HL-60/S4 treated with phorbol 12-myristate 13-acetate at 8.2 ng/mL for 4 days and 3 days (cell line): Measurements from ENCODE around the gene OCRL.
"Not testable (repeated sequence)": the region's sequence is repeated elsewhere in the genome, so short reads cannot be mapped to it uniquely, and the experiment has no call there.

Experiments
- in situ Hi-C: fragments of 300-500 bp; cut with MboI; formaldehyde crosslinking; loops from 2 replicates; pipeline ENCODE4 v1.15.0; 2022; ENCODE audit warnings: low sequenced_read_pairs

The OCRL gene

GRCh38 chrX:129534816-129535578, 5.1 kb upstream of the OCRL start:
- in situ Hi-C loops, result no loop called here

GRCh38 chrX:129540722-129541184, 694 bp downstream of the OCRL start:
- in situ Hi-C loops, result no loop called here

DNA sequence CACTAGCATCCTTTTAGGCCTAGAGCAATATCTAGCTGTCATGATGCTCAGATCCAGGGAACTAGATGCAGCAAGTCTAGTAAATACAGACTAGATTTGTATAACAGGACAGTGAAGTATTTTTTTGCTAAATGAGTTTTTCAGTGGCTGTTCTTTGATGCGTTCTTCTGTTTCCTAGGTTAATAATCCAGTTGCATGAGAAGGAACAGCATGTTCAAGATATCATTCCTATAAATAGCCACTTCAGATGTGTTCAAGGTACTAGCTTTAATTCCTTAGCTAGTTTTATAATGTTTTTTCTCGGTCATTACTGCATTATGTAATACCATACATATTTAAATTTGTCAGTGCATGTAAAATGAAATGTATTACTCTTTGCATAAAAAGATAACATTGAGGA, 4.7 kb downstream of the OCRL start:
- in situ Hi-C loops, result no loop called here

DNA sequence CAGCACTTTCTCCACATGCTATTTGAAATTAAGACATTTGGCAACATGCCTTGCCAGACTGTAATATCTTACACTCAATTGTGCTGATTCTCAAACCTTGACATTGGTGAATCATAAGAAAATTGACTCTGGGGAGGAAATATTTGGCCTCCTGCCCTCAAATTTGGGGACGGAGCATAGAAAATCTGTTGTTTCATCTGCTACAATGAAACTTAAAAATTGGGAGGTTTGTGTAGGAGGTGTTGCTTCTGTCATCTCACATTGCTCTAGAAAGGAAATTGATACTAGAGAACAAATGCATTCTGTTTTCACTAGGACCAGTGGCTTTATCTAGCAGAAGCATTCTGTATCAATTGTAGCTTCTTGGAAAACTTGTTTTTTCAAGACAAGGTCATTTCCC, 5.3 kb downstream of the OCRL start:
- in situ Hi-C loops, result no loop called here

GRCh38 chrX:129549124-129549523, 9.1 kb downstream of the OCRL start:
- in situ Hi-C loops, result no loop called here

DNA sequence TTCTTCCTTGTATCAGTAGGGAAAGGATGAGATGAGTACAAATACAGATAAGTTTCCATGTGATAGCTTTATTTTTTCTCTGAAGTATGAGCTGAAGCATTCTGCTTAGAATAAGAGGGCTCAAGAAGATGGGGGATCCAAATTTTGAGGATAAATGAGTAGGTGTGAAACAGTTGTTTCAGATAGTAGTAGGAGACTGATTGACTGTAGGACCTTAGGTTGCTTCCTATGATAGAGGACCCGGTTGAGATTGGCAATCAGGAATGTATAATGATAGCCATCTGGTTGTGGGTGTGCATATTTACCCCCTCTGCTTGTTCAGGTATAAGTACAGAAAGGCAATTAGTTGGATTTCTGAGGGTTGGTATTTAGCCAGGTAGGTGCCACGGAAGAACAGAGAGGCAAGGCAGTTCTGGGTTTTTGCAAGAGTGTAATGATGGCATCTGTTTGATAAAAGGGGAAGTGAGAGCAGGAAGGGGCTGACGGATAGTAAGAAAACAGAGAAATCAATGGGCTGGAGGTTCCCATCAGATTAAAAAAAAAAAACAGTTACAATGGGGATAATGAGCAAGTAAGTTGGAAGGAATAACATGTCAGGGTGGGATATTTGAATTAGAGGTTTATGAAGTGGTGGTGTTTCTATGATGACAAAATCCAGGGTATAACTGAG, 13.7 kb downstream of the OCRL start:
- in situ Hi-C loops, result no loop called here

DNA sequence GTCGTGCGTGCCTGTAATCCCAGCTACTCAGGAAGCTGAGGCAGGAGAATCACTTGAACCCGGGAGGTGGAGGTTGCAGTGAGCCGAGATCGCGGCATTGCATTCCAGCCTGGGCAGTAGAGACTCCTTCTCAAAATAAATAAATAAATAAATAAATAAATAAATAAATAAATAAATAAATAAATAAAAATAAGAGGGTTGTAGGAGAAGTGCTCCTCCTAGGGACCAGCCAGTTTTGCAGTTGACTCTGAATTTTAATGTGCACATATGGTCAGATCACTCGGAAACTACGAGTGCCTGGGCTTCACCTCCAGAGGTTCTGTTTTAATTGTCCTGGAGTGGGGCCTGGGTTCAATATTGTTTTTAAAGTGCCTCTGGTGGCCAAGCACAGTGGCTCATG, 14.8 kb downstream of the OCRL start:
- in situ Hi-C loops, result not testable (repeated sequence)

- in situ Hi-C loops, result no loop called here
Observed at GRCh38 chrX:129556806-129557315, 16.8 kb downstream of the OCRL start.

DNA sequence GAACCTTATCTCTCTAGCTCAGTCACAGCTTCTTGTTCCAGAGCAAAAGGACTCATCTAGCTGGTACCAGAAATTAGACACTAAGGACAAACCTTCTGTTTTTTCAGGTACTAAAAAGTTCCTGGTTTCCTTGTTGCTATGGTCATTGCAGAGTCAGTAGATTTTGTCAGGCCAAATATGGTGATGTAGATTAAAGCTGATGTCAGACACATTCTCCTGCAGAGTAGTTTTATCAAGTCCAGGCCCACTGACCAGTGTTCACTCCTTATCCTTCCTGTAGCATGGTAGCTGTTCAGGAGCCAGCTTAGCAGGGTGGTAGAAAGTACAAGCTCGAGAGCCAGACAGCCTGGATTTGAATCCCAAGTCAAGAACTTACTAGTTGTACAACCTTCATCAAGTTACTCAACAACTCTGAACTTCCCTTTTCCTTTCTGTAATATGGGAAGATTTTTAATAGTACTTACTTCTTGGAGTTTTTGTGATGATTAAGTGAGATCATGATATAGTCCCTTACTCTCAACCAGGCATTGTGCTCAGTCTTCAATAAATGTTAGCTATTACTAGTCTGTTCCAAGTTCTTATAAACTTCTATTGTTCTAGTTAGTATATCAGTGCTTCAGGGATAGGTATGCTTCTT, 17.9 kb downstream of the OCRL start:
- in situ Hi-C loops, result no loop called here

DNA sequence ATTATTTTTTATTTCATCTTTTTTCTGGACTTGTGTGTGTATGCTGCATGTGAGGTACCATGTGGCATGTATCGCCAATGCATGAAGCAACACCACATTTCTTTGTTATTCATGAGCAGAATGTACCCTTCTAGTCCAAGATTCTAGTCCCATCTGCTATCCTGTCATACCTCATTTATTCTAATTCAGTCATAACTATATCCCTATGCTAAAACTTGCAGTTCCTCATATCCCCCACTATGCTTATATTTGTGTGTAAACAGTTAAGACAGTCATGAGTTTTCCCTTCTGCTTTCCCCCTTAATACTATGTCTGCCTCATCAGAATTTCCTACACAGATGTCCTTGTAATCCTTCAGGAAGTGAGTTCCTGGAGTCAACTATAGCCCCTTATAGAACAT, 19.7 kb downstream of the OCRL start:
- in situ Hi-C loops, result no loop called here

GRCh38 chrX:129561453-129561852, 21.4 kb downstream of the OCRL start:
- in situ Hi-C loops, result no loop called here

DNA sequence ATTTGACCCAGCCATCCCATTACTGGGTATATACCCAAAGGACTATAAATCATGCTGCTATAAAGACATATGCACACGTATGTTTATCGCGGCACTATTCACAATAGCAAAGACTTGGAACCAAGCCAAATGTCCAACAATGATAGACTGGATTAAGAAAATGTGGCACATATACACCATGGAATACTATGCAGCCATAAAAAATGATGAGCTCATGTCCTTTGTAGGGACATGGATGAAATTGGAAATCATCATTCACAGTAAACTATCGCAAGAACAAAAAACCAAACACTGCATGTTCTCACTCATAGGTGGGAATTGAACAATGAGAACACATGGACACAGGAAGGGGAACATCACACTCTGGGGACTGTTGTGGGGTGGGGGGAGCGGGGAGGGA, 24.3 kb downstream of the OCRL start:
- in situ Hi-C loops, result not testable (repeated sequence)

GRCh38 chrX:129565046-129565650, 25.1 kb downstream of the OCRL start:
- in situ Hi-C loops, result no loop called here

DNA sequence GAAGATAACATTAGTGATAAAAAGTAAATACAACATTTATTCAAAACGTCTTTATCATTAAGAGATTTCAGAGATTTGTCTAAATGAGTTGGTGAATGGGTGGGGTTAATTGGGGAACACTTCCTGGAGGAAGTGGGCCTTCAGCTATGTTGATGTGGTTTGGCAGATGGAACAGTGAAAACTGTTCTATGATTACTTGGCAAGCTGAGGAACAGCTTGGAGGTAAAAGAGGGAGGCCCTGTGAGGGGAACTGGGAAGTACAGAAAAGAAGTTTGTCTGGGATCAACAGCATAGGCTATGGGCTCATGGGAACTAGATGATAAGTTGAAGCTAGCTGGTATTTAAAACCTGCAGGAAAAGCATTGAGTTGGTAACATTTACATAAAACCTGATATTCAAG, 26.0 kb downstream of the OCRL start:
- in situ Hi-C loops, result no loop called here

- in situ Hi-C loops, result no loop called here
Observed at GRCh38 chrX:129568349-129568748, 28.3 kb downstream of the OCRL start.

DNA sequence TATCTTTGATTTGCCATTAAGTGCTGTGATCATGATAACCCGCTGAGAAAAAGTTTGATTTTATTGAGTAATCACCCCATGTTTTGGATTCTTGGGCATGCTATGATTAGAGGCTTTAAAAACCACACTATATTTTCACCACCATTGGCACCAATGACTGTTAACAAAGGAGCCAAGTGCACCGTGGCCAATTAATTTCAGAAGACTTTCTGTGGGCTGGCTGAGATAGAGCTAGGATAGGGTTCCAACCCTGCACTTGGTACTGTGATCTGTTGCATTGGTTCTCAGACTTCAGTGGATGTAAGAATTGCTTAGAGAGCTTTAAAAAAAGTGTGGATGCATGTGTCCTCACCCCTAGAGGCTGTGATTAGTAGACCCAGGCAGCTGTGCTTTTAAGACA, 32.4 kb downstream of the OCRL start:
- in situ Hi-C loops, result no loop called here

DNA sequence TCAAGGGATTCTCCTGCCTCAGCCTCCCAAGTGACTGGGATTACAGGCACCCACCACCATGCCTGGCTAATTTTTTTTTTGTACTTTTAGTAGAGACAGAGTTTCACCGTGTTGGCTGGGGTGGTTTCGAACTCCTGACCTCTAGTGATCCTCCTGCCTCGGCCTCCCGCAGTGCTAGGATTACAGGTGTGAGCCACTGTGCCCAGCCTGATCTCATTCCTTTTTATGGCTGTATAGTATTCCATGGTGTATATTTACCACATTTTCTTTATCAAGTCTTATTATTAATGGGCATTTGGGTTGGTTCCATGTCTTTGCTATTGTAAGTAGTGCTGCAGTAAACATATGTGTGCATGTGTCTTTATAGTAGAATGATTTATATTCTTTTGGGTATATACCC, 33.6 kb downstream of the OCRL start:
- in situ Hi-C loops, result not testable (repeated sequence)

GRCh38 chrX:129574214-129574613, 34.2 kb downstream of the OCRL start:
- in situ Hi-C loops, result no loop called here

- in situ Hi-C loops, result no loop called here
Observed at GRCh38 chrX:129576539-129576938, 36.5 kb downstream of the OCRL start.

GRCh38 chrX:129577473-129577872, 37.4 kb downstream of the OCRL start:
- in situ Hi-C loops, result no loop called here

DNA sequence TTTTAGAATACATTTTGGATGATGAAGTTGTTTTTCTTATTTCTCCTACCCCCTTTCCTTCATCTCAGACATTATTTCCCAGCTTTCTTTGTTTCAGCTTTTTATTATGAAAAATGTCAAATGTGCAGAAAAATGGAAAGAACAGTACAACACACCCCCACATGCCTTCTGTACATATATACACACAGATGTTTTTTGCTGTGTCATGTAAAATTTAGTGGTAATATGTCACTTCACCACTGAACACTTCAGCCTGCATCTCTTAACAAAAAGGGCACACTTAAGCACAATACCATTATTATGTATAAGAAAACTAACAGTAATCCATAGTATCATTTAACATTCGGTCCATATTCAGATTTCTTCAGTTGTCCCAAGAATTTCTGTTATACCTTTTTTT, 37.8 kb downstream of the OCRL start:
- in situ Hi-C loops, result no loop called here
